Psoas muscle (tissue), 8 donors: Measurements from ENCODE around the gene PEDS1. TPM values are rescaled to one million over a fixed set of nuclear protein-coding genes. Genes with fewer than 3 reads are reported as not detected.
A peak's percentile ranks its signal among the peaks of the same experiment; 100 is the strongest.
"Not testable (repeated sequence)": the region's sequence is repeated elsewhere in the genome, so short reads cannot be mapped to it uniquely, and the experiment has no call there.

Experiments
- ATAC-seq, 4 donors: fragments of 200-7000 bp; cut with Tn5 transposase; one replicate each; pipeline ENCODE4 v1.9.1; 2020; ENCODE audit warnings: moderate library complexity in 3 of 4, mild to moderate bottlenecking in 2 of 4
- DNase-seq, 2 donors: peaks; one replicate each; pipeline ENCODE4 v3.0.0-alpha.2; 2020
- H3K27ac ChIP-seq: fragments of 200-600 bp; one replicate; pipeline ENCODE4 v1.8.0; 2022
- H3K27me3 ChIP-seq, 3 donors: fragments of 200-600 bp in 1 of 3; one replicate each; pipeline versions ENCODE4 v1.6.1 to v1.8.0; 2013 to 2022; ENCODE audit warnings: low read length in 2 of 3, mild to moderate bottlenecking in 2 of 3, moderate library complexity in 1 of 3; ENCODE audit not compliant: insufficient read depth in 3 of 3
- H3K36me3 ChIP-seq, 2 donors: fragments of 200-600 bp in 1 of 2; one replicate each; pipeline versions ENCODE4 v1.6.1 to v1.8.0; 2013 to 2022; ENCODE audit warnings: low read depth in 1 of 2, mild to moderate bottlenecking in 1 of 2, moderate library complexity in 1 of 2; ENCODE audit not compliant: insufficient read depth in 1 of 2
- H3K4me1 ChIP-seq: fragments of 200-600 bp; one replicate; pipeline ENCODE4 v1.8.0; 2022
- H3K4me3 ChIP-seq: fragments of 200-600 bp; one replicate; pipeline ENCODE4 v1.8.0; 2022; ENCODE audit warnings: mild to moderate bottlenecking
- H3K9me3 ChIP-seq: fragments of 200-600 bp; one replicate; pipeline ENCODE4 v1.8.0; 2022
- CTCF ChIP-seq: fragments of 200-600 bp; IDR thresholded peaks from one replicate; pipeline ENCODE4 v1.8.0; 2022; ENCODE audit warnings: antibody characterized with exemption
- whole genome bisulfite sequencing, 3 donors: extraction: QIAGEN DNeasy Blood & Tissue Kit; methylation state at CpG; one replicate each; pipeline versions ENCODE4 v1.1.6 to v1.1.7; 2013; 5-methylcytosine and 5-hydroxymethylcytosine counted together
- intact Hi-C, 2 donors: fragments of 100-400 bp; cut with DNase I; formaldehyde crosslinking; loops; one replicate each; pipeline versions ENCODE4 v1.11.0 to v1.14.2; 2022
- polyA plus RNA-seq, 3 donors: library from polyadenylated mRNA; stranded (reverse); fragments of 200-250 nt; gene quantifications; one replicate each; pipeline ENCODE4 v1.2.3, GENCODE V29; 2013
- total RNA-seq, 4 donors: library from RNA; stranded (reverse); fragmentation: NEBNext Ultra II Directional in 2 of 4; extraction: Animal tissue kit (Norgen Biotek cat#: 25700) in 2 of 4; gene quantifications; one replicate each; pipeline versions ENCODE4 v1.2.1 to v1.2.4, GENCODE V29; 2021 to 2023
- donor health status: healthy with polysubstance abuse.
- donor health status: DM: no; HTN: no; CAD: no; lungs with moderate emphysema.
- donor health status: Bipolar disorder and iron deficiency.
- donor health status: healthy.
- donor health status: DM: yes; HTN: yes; CAD: no.
- donor health status: DM: no; HTN: no; CAD: no.
- donor health status: DM: no; HTN: no; CAD: no.
- donor health status: DM: yes; HTN: yes; CAD: no.

PEDS1 gene
- total and polyA plus RNA-seq, 7 donors: 17.5 to 59.2 (median 40.2) TPM

- ATAC-seq: peak in 2 of 4 donors; percentile 43 to 49
- Histone ChIP-seq H3K27me3 (no peaks in the 10 kb centered on the region), H3K4me1 (peaks cover 71% of the 10 kb centered on the region), H3K4me3 (no peak overlapping the region), H3K9me3 (no peaks in the 10 kb centered on the region), H3K27ac (peak overlapping the region; percentile 97), H3K36me3 (no peaks in the 10 kb centered on the region)
- intact Hi-C loops: no loop called here
- 45 to 65% (median 51%) methylated on average over 6 of the region's 6 CpGs for WGBS, 3 donors
- DNase-seq: no peak
- TF ChIP-seq CTCF: no peak
Observed at GRCh38 chr20:50107796-50108331, 45.7 kb downstream of the PEDS1 start.

GRCh38 chr20:50107086-50107660, 46.4 kb downstream of the PEDS1 start:
- TF ChIP-seq CTCF: no peak
- WGBS, 3 donors: 69 to 77% (median 70%) methylated on average over 6 of the region's 6 CpGs
- Histone ChIP-seq H3K36me3 (no peaks in the 10 kb centered on the region), H3K9me3 (no peaks in the 10 kb centered on the region), H3K27me3 (no peaks in the 10 kb centered on the region), H3K27ac (peak overlapping the region; percentile 97), H3K4me3 (no peak overlapping the region), H3K4me1 (peaks cover 73% of the 10 kb centered on the region)
- intact Hi-C loops: no loop called here
- ATAC-seq: no peak
- no peak for DNase-seq

- H3K4me3 ChIP-seq, ATAC-seq, H3K27me3 ChIP-seq, H3K36me3 ChIP-seq, DNase-seq, intact Hi-C loops, H3K9me3 ChIP-seq: not testable (repeated sequence)
- H3K27ac ChIP-seq: peak overlapping the region; percentile 97
- WGBS, 3 donors: 41 to 66% (median 62%) methylated on average over 5 of the region's 5 CpGs
- H3K4me1 ChIP-seq: peaks cover 74% of the 10 kb centered on the region
Observed at GRCh38 chr20:50106669-50107068, 46.9 kb downstream of the PEDS1 start.

Other genes starting within 250 kb of the PEDS1 start
- 10 to 100 TPM in 2 of 4 donors, 1 to 10 TPM in 2; 6.7 to 16.3 (median 10.3) TPM for gene SPATA2, start 238.2 kb downstream of the PEDS1 start, total RNA-seq
- gene SPATA2, start 238.2 kb downstream of the PEDS1 start, polyA plus RNA-seq: 10 to 100 TPM in 1 of 3 donors, 1 to 10 TPM in 2; 7.8 to 15.0 (median 8.1) TPM
- 100 to 1,000 TPM in 1 of 4 donors, 10 to 100 TPM in 3; 67.0 to 104 (median 82.4) TPM for gene RNF114, start 217.3 kb downstream of the PEDS1 start, total RNA-seq
- 10 to 100 TPM; 30.8 to 83.6 (median 79.7) TPM for gene RNF114, start 217.3 kb downstream of the PEDS1 start, polyA plus RNA-seq
- gene SNAI1, start 170.7 kb downstream of the PEDS1 start, total RNA-seq: 1 to 10 TPM in 2 of 4 donors, under 1 TPM in 2; 0.75 to 3.0 (median 1.9) TPM
- gene SNAI1, start 170.7 kb downstream of the PEDS1 start, polyA plus RNA-seq: 1 to 10 TPM in 2 of 3 donors, under 1 TPM in 1; 0.49 to 4.6 (median 1.1) TPM
- 10 to 100 TPM; 45.2 to 78.1 (median 57.5) TPM for gene UBE2V1, start 40.6 kb downstream of the PEDS1 start, total RNA-seq
- 100 to 1,000 TPM in 2 of 3 donors, 10 to 100 TPM in 1; 57.1 to 165 (median 103) TPM for gene UBE2V1, start 40.6 kb downstream of the PEDS1 start, polyA plus RNA-seq
- gene CEBPB, start 37.1 kb upstream of the PEDS1 start, total RNA-seq: 100 to 1,000 TPM; 144 to 445 (median 283) TPM
- gene CEBPB, start 37.1 kb upstream of the PEDS1 start, polyA plus RNA-seq: 100 to 1,000 TPM in 1 of 3 donors, 10 to 100 TPM in 2; 38.7 to 125 (median 83.2) TPM